Stimulated activated CD8-positive, alpha-beta memory T cell treated with anti-CD3 and anti-CD28 coated beads, Interleukin-12 subunit alpha, Interleukin-12 subunit beta, amount 100 ng/mL, for 24 hours (primary cell): Measurements from ENCODE around the gene AP3M1.
A peak's percentile ranks its signal among the peaks of the same experiment; 100 is the strongest.
"Not testable (repeated sequence)": the region's sequence is repeated elsewhere in the genome, so short reads cannot be mapped to it uniquely, and the experiment has no call there.

Experiments used
- DNase-seq: peaks from one replicate; pipeline ENCODE4 v3.0.0-alpha.2; 2020; ENCODE audit errors: extremely low read depth

AP3M1 gene, protein sequence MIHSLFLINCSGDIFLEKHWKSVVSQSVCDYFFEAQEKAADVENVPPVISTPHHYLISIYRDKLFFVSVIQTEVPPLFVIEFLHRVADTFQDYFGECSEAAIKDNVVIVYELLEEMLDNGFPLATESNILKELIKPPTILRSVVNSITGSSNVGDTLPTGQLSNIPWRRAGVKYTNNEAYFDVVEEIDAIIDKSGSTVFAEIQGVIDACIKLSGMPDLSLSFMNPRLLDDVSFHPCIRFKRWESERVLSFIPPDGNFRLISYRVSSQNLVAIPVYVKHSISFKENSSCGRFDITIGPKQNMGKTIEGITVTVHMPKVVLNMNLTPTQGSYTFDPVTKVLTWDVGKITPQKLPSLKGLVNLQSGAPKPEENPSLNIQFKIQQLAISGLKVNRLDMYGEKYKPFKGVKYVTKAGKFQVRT

GRCh38 chr10:74150204-74150989, at the start of gene AP3M1:
Gene AP3M1, minus strand, starts transcription at chr10:74150828. Its CDS starts 12,449 bp downstream, at chr10:74138379.
- DNase-seq: peak; percentile 55

GRCh38 chr10:74199315-74199714, 48.7 kb upstream of the AP3M1 start:
- no peak for DNase-seq

DNA sequence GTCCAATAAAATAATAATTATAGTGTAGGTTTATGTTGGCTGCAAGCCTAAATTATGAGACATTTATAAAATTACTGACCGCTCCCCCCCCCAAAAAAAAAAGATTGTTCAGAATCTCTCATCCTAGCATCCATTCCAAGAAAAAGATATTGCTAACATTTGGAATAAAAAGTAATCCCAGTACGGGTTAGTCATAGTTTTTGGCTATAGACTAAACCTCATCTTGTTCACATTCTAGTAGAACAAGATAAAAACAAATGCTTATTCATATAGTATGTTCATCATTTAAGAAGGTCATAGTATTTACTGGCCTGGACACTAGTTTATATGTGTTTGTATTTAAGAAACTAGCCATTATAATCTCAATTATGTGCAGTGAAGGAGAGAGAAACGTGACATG, 44.4 kb upstream of the AP3M1 start:
- DNase-seq: no peak

DNA sequence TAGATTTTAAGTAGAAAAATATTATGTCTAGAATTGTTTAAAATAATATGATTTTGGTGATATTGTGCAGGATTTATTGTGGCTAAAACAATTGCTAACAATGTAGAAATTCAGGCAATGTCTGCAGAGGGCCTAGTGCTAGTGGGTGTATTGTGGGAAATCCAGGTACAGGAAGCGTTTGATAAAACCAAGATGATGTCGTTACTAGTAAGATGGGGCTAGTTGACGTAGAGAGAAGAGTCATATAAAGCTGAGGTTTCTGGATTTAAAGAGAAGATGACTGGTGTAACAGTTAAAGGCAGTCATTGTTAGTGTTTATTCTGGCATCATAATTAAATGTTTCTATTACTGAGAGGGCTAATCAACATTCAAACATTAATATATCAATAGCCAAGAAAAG, 43.9 kb upstream of the AP3M1 start:
- no peak for DNase-seq

DNA sequence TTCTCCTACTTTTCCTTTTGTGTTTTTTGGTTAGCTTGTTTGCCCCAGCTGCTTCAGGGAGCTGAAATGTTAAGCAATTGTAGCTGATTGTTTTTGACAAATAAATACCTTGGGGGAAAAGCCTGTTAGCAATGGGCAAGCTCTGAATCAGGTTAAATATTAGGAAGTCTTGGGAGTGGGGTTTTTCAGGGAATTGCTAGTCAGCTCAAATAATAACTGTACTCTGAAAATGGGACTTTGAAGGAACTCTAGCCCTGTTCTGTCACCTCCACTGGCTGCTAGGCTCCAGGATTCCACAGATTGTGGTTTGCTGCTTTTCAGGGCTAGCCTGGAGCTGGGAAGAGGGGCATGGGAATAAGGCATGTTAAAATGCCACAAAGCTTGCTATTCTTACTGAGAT, 39.9 kb upstream of the AP3M1 start:
- DNase-seq: no peak

- no peak for DNase-seq
Observed at GRCh38 chr10:74189999-74190421, 39.4 kb upstream of the AP3M1 start.

GRCh38 chr10:74188617-74189016, 38.0 kb upstream of the AP3M1 start:
- not testable (repeated sequence) for DNase-seq

DNA sequence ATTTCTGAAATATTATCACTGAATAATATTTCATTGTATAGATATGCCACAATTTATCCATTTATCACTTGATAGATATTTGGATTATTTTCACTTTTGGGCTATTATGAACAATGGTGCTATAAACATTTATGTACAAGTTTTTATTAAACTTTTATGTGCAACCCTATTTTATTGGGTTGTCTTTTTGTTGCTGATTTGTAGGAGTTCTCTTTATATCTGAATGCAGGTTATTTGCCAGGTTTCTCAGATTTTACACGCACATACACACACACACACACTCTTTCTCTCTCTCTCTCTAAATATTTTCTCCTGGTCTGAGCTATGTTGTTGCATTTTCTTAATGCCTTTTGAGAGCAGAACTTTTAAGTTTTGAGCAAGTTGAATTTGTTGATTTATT, 36.6 kb upstream of the AP3M1 start:
- DNase-seq: no peak

GRCh38 chr10:74186678-74187077, 36.0 kb upstream of the AP3M1 start:
- DNase-seq: no peak

- DNase-seq: no peak
Observed at GRCh38 chr10:74179111-74179710, 28.6 kb upstream of the AP3M1 start.

DNA sequence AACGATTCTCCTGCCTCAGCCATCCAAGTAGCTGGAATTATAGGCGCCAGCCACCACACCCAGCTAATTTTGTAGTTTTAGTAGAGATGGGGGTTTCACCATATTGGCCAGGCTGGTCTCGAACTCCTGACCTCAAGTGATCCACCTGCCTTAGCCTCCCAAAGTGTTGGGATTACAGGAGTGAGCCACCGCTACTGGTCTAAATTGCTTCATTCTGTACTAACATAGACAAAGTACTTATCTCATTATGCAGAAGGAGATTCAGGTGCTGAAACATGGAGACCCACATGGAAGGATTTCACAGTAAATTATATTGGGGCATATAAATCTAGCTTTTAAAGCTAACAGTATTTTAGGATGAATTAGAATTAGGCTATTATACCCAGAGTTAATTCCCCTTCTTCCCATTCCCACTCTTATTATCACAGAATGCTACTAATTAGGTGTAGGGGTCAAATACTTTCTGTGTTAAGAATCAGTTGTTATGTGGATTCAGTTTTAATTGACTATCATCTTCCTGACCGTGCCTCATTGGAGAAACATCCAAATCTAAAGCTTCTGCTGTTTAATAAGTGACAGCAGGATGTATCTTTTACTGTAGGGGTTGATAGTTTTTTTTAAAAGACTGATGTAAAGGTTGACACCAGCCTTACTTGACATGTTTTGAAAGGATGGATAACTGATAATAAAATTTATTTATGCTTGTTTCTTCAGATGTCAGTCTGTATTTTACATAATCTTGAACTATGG, 27.6 kb upstream of the AP3M1 start:
- DNase-seq: no peak

- peak; percentile 26 for DNase-seq
Observed at GRCh38 chr10:74177140-74177677, 26.6 kb upstream of the AP3M1 start.

DNA sequence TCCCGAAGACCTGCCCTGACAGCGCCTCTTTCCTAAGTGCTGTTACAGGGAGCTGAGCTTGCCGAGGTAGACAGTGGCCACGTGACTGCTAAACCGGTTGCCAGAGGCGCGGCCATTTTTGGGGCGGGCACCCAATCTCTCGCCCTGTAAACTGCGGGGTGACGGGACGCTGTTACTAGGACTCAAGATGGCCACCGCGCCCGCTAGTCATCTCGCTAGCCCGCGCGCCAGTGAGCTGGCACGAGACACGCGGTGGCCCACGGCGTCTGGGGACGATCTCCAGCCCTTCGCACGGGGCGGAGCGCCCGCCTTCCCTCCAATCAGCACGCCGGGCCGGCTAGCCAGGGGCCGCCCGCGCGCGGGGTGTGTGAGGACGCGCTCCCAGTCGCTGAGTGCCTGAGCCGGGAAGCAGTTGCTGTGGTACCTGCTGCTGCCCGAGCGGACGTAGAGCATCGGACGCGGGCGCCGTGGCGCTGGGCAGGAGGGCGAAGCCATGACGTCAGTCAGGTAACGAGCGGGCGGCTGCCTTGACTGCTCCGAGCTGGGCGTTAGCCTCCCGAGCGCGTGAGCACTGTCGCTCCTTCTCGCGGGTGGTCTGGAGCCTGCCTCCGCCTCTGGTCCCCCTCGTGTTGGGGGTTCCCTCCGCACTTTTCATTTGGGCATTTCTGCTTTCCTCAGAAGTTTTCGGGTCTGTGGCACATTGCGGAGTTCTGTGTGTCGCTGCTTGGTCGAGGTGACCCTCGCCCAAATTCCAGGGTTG, 25.9 kb upstream of the AP3M1 start:
- DNase-seq: peak; percentile 87

DNA sequence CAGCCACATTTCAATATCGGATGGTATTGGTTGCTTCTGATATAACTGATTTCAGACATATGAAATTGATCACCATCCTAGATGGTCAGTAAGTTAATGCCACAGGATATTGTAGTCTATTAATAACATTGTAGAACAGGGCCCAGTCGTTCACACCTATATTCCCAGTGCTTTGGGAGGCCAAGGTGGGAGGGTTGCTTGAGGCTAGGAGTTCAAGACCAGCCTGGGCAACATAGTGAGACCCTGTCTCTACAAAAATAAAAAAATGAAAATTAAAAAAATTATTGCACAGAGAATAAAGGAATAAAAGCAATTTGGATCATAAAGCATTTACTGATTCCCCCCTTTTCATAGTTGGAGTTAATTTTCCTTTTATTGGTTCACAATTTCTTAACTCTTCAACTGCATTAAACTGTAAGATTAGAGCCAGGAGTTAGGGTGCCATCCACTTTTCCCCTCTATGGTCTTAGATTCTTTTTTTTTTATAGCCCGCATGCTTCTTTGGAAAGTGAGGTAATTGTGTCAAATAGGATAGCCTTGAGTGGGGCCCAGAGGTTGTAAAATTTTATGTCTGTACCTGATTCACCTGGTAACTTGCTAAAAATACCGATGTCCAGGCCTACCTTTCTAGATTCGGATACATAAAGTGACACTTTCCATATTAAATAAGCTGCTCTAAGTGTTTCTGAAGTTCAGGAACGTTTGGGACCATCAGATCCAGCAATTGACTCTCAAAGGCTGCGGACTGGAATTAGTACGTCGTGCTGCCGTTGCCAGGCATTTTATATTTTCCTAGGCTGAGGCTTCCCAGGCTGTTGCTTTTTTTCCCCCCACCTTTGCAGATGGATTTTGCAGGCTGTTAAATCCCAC, 25.1 kb upstream of the AP3M1 start:
- DNase-seq: no peak

GRCh38 chr10:74174521-74174920, 23.9 kb upstream of the AP3M1 start:
- DNase-seq: no peak

- DNase-seq: no peak
Observed at GRCh38 chr10:74171625-74172024, 21.0 kb upstream of the AP3M1 start.

- DNase-seq: no peak
Observed at GRCh38 chr10:74167443-74167842, 16.8 kb upstream of the AP3M1 start.

- no peak for DNase-seq
Observed at GRCh38 chr10:74165530-74165901, 14.9 kb upstream of the AP3M1 start.

GRCh38 chr10:74164716-74165529, 14.3 kb upstream of the AP3M1 start:
- DNase-seq: no peak
